ENCODE data around the gene CLDN24.

DNA sequence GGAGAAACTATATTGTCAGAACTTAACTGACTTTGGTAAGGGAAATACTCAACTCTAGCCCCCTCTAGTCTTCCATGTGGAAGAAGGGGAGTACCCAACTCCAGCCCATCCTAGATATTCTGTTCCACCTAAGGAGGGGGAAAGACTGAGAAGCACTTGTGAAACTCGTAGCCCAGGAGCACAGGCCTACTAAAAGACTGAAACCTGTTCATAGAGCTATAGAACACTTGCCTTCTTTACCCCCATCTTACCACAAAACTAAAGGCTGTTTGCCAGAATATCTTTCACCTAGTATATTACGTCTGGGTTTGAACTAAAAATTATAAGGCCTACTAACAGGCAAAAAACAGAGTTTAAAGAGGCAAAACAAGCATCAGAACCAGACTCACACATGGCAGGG is 17.7 kb downstream of the CLDN24 start:
- TF ChIP-seq, protein P1, sequence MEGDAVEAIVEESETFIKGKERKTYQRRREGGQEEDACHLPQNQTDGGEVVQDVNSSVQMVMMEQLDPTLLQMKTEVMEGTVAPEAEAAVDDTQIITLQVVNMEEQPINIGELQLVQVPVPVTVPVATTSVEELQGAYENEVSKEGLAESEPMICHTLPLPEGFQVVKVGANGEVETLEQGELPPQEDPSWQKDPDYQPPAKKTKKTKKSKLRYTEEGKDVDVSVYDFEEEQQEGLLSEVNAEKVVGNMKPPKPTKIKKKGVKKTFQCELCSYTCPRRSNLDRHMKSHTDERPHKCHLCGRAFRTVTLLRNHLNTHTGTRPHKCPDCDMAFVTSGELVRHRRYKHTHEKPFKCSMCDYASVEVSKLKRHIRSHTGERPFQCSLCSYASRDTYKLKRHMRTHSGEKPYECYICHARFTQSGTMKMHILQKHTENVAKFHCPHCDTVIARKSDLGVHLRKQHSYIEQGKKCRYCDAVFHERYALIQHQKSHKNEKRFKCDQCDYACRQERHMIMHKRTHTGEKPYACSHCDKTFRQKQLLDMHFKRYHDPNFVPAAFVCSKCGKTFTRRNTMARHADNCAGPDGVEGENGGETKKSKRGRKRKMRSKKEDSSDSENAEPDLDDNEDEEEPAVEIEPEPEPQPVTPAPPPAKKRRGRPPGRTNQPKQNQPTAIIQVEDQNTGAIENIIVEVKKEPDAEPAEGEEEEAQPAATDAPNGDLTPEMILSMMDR (IDR thresholded peaks at IDR 0.05) = no peak
- TF ChIP-seq POLR2A (IDR thresholded peaks at IDR 0.05) = no peak

All from testis (tissue), 2 donors.